HEK293T (cell line): ENCODE data around the gene CLEC6A.

Source experiments
- BHLHE40 ChIP-seq: fragments of 450-650 bp; IDR thresholded peaks from 2 replicates; pipeline ENCODE4 v1.6.1; 2016; ENCODE audit warnings: mild to moderate bottlenecking, moderate library complexity, borderline replicate concordance
- FOXA1 ChIP-seq: fragments of 450-650 bp; IDR thresholded peaks from 2 replicates; pipeline ENCODE4 v1.6.1; 2016; ENCODE audit warnings: mild to moderate bottlenecking
- FOXK2 ChIP-seq: fragments of 450-650 bp; IDR thresholded peaks from 2 replicates; pipeline ENCODE4 v1.6.1; 2016; ENCODE audit warnings: mild to moderate bottlenecking
- LEF1 ChIP-seq: fragments of 450-650 bp; IDR thresholded peaks from 2 replicates; pipeline ENCODE4 v1.6.1; 2017; ENCODE audit warnings: mild to moderate bottlenecking, borderline replicate concordance
- TF ChIP-seq, protein P1 (sequence below): fragments of 450-650 bp; IDR thresholded peaks from 2 replicates; pipeline ENCODE4 v1.6.1; 2016

DNA sequence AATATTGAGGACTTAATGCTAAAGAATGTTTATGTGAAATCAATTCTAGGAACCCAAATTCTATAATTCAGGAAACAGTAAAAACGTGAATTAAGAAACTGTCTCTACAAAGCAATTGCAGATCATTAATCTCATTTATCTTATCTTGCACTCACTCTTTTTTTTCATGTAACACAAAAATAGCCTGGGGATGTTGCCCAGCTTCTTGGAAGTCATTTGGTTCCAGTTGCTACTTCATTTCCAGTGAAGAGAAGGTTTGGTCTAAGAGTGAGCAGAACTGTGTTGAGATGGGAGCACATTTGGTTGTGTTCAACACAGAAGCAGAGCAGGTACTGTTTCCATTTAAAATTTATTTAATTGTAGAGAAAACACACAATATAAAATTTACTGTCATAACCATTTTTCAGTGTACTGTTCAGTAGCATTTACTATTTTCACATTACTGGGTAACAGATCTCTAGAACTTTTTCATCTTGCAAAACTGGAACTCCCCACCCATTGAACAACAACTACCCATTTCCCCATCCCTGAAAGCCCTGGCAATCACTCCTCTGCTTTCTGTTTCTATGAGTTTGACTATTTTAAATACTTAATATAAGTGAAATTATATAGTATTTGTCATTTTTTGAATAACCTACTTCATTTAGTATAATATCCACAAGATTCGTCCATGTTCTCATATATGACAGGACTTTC lies 9.7 kb downstream of the CLEC6A start:
- no peak for TF ChIP-seq LEF1
- TF ChIP-seq, protein P1, sequence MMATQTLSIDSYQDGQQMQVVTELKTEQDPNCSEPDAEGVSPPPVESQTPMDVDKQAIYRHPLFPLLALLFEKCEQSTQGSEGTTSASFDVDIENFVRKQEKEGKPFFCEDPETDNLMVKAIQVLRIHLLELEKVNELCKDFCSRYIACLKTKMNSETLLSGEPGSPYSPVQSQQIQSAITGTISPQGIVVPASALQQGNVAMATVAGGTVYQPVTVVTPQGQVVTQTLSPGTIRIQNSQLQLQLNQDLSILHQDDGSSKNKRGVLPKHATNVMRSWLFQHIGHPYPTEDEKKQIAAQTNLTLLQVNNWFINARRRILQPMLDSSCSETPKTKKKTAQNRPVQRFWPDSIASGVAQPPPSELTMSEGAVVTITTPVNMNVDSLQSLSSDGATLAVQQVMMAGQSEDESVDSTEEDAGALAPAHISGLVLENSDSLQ: no peak
- no peak for TF ChIP-seq FOXA1
- no peak for TF ChIP-seq BHLHE40
- no peak for TF ChIP-seq FOXK2
